22Rv1 (cell line): ENCODE measurements around the gene GLG1.
"Not testable (repeated sequence)": the region's sequence is repeated elsewhere in the genome, so short reads cannot be mapped to it uniquely, and the experiment has no call there.

Experiments
- CTCF ChIP-seq: fragments of 450-650 bp; IDR thresholded peaks from 2 replicates; pipeline ENCODE4 v1.5.1; 2017; ENCODE audit warnings: mild to moderate bottlenecking
- ZFX ChIP-seq: fragments of 450-650 bp; IDR thresholded peaks from 2 replicates; pipeline ENCODE4 v1.6.1; 2017; ENCODE audit warnings: antibody characterized with exemption, borderline replicate concordance

GRCh38 chr16:74534650-74535049 is 72.3 kb downstream of the GLG1 start:
- TF ChIP-seq CTCF, ZFX: not testable (repeated sequence)
